LoVo (cell line): Measurements from ENCODE around the gene RAB42.
"Not testable (repeated sequence)": the region's sequence is repeated elsewhere in the genome, so short reads cannot be mapped to it uniquely, and the experiment has no call there.

Source experiments
- DNase-seq: peaks from one replicate; pipeline ENCODE4 v3.0.0-alpha.2; 2016; ENCODE audit warnings: low spot score

Gene RAB42

DNA sequence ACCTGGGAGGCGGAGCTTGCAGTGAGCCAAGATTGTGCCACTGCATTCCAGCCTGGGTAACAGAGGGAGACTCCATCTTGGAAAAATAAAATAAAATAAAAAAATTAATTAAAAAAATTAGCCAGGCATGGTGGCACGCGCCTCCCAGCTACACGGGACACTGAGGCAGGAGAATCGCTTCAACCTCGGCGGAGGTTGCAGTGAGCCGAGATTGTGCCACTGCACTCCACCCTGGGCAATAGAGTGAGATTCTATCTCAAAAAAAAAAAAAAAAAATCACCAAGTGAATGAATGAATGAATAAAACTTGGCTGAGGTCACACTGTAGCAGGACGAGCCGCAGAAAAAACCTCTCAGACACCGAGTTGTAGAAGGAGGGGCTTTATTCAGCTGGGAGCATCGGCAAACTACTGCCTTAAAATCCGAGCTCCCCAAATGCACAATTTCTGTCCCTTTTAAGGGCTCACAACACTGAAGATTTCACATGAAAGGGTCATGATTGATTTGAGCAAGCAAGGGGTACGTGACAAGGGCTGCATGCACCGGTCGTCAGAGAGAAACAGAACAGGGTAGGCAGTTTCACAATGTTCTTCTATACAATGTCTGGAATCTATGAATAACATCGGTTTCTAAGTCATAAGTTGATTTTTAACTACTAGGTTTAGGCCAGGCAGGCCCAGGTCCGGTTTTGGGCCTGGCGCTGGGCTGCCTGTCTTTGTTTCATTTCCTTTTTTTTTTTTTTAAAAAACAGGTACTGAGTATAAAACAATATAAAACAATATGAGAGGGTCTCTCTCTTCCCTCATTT lies 5.3 kb upstream of the RAB42 start:
- not testable (repeated sequence) for DNase-seq

DNA sequence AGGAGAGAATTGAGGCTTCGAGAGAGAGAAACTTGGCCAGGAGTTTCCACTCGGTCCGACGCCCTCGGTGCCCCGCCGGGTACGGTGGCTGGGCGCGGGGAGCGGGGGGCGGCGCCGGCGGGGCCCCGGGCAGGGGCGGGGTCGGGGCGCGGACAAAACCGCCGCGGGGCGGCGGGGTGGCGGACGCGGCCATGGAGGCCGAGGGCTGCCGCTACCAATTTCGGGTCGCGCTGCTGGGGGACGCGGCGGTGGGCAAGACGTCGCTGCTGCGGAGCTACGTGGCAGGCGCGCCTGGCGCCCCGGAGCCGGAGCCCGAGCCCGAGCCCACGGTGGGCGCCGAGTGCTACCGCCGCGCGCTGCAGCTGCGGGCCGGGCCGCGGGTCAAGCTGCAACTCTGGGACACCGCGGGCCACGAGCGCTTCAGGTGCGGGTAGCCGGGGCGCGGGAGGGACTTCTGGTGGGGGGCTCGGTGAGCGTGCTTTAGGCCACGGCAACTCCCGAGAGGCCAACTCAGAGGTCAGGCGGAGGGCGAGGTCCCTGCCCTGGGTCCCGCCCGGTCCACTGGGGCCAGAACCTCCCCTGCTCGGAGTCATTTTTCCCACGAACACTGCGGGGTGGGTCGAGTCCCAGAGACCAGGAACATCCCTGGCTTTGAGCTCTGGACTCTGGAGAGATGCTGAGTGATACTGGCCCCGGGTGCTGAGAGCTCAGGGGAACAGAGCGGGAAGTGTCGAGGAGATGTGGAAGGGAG lies 431 bp downstream of the RAB42 start:
- no peak for DNase-seq

DNA sequence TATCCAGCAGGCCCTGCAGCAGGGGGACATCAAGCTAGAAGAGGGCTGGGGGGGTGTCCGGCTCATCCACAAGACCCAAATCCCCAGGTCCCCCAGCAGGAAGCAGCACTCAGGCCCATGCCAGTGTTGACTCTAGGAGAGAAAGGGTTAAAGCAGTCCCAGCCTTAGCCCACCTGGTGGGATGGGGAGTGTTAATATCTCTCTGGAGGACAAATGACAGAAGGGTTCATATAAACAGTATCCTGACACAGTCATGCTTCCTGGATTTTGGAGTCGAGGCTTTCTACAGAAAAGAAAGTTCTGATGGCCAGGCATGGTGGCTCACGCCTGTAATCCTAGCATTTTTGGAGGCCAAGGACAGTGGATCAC lies 1.9 kb downstream of the RAB42 start:
- not testable (repeated sequence) for DNase-seq

DNA sequence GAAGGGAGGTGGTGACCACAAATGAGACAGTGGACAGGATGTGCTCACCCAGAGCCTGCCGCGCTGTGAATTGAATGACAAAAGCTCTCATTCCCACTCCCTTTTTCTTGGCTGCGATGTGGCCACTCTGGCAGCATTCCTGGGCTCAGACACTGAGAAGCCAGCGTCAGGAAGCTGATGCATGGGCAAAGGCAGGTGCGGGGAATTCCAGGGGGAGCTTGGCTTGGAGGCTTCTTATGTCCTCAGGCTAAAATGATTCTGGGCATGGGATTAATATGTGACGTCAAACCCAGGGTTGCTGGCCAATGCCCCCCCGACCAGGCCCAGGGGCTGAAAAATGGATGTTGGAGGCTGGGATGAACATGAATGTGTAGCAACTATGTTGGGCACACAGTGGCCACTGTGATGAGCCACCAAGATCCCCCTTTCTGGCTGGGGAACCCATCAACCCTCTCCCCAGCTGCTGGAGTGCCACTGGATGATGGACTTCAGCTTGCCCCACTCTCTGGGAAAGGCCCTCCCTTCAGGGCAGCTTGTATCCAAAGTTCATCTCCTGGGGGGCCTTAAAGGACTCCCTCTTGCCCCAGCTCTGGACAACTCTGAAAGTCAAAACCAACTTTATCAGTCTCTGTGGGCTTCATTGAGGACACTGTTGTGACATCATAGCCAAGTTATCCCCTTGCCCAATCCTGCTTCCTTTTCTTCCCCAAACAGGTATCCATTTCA lies 2.8 kb downstream of the RAB42 start:
- DNase-seq, result not testable (repeated sequence)

DNA sequence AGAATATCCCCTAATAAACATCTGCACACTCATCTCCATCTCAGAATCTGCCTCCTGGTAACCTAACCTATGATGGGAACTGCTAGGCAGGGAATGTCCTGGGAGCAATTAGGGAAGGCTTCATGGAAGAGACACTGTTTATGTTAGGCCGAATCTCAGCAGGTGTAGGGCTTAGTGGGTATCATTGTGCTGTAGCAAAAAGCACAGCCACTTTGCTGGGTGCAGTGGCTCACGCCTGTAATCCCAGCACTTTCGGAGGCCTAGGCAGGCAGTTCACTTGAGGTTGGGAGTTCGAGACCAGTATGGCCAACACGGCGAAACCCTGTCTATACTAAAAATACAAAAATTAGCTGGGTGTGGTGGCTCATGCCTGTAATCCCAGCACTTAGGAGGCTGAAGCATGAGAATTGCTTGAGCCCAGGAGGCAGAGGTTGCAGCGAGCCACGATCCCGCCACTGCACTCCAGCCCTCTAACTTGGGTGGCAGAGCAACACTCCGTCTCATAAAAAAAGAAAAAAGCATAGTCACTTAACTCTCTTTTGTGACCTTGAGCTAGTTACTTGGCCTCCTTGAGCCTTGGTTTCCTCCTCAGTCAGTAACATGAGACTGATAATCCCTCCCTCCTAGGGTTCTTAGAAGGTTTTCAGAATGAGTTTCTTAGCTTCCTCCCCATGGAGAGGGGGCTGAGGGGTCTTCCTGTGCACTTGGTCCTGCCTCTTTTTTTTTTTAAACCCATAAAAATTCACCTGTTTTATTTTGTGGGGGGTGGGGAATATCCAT lies 3.5 kb downstream of the RAB42 start:
- DNase-seq, result no peak

DNA sequence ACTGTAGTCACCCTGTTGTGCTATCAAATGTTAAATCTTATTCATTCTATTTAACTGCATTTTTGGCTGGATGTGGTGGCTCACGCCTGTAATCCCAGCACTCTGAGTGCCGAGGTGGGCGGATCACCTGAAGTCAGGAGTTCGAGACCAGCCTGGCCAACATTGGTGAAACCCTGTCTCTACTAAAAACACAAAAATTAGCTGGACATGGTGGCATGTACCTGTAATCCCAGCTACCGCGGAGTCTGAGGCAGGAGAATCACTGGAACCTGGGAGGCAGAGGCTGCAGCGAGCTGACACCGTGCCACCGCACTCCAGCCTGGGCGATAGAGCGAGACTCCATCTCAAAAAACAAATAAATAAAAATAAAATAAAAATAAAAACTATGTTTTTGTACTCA lies 4.2 kb downstream of the RAB42 start:
- not testable (repeated sequence) for DNase-seq

DNA sequence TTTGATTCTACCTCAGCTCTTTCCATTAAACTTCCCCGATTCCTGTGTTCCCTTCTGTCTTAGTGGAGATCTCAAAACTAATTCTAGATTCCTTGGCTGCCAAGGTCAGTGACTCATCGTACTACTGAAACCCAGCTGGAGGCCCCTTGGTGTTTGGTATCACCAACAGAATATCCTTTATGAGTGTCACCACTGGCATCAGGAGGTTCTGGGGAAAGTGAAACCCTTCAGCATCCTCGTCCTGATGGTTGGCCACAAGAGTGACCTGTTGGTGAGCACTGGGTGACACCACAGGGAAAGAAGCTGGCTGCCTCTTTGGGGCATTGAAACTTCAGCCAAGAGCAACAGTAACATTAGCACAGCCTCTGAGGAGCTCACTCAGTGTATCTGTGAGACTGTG lies 9.6 kb downstream of the RAB42 start:
- DNase-seq, result peak; percentile 41

DNA sequence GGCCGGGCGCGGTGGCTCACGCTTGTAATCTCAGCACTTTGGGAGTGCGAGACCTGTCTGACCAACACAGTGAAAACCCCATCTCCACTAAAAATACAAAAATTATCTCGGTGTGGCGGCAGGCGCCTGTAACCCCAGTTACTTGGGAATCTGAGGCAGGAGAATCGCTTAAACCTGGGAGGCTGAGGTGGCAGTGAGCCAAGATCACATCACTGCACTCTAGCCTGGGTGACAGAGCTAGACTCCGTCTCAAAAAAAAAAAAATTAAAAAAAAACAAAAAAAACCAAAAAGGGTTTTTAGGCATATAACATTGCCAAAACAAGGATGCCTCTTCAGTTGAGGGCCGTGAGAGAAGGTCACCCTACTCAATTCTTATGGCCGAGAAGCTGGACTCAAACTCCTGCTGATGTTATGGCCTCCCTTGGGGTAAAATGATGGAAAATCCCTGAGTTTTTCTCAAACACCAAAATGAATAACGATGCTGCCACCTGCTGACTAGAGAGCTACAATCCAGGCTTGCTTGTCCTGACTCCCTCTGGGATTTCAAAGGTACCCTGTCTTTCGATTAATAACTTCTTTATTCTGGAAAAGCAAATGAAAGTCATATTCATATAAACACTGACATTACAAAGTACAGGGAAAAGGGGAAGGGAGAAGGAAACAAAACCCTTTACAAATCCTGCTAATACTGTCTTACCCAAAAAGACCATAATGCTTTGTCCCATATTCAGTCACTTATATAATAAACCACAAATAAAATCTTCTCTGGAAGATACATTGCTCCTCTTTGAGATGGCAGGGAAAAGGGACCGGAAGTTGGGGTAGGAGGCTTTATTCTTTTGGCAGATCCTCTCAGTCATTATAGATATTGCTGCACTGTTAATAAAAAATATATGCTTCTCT lies 10.7 kb downstream of the RAB42 start:
- peak; percentile 45 for DNase-seq

DNA sequence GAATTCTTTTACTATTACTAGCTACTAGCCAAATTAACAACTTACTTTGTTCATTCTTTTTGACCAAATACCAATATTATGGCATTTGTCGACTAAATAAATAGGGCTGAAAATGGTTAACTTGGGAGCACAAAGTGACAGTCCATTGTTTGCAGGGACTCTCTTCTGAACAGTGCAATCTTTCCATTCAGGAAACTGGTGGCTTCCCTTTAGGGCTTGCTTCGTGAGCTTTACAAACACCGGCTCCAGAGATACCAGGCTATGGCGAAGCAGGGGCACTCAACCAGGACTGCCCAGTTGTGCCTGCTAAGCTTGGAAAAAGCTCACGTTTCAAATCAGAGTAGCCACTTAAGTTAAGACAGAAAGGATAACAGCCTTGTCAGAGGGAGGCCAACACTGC lies 12.3 kb downstream of the RAB42 start:
- DNase-seq, result no peak

DNA sequence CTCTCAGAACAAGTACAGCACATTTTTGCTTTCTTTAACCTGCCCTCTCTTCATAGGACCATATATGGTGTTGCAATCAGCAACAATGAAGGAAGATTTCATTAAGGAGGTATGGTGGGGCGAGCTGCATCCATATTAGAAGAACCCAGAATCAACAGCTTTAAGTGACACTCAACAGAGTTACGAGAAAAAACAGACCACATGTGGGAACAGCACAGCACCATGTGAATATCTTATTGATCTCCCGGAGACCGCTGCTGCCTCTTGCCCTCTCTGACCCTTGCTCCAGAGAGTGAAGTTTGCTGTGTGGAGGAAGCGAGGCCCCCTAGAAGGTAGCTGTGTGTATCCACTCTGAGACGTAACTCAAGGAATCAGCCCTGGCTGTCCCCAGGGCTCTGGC lies 12.9 kb downstream of the RAB42 start:
- DNase-seq, result no peak

DNA sequence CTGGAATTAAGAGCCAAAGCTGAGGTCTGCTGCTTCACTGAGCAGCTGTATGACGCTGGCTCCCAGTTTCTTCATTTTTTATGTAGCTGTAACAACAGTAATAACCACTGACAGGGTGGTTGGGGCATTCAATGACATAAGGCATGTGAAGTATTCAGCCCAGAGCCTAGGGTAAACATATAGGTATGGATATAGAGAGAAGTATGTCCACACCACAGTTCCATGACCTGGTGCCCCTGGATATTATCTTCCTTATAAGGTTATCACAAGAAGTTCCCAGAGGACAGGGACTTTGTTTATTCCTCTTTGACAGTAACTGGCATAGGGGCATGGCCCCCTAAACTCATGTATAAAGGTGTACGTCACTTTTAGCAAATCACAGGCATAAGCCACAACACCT lies 14.7 kb downstream of the RAB42 start:
- no peak for DNase-seq

DNA sequence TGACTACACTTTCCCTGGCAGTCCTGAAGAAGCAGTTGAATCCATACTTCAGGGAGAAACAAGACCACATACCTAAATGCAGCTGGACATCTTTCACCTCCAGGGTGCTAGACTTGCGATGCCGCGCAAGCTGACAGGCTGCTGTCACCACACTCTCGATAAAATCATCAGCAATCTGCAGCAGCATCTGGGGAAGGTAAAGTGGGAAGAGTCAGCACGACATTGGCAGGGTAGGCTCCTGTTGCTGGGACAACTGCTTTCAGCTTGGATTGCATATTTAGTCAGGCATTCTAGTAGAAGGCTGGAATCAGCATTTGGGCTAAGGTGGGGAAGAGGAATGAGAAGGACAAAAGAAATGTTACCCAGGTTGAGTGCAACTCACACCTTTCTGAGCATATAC lies 21.1 kb downstream of the RAB42 start:
- DNase-seq, result no peak

DNA sequence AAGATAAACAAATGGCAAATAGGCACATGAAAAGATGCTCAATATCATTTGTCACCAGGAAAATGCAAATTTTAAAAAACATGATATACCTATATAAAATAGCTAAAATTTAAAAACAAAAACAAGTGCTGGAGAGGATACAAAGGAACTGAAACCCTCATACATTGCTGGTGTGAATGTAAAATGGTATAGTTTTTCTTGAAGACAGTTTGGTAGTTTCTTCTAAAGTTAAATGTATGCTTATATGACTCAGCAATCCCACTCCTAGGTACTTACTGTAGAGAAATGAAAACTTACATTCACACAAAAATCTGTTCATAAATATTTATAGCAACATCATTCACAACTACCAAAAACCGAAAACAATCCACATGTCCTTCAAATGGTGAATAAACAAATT lies 39.6 kb downstream of the RAB42 start:
- DNase-seq, result no peak

DNA sequence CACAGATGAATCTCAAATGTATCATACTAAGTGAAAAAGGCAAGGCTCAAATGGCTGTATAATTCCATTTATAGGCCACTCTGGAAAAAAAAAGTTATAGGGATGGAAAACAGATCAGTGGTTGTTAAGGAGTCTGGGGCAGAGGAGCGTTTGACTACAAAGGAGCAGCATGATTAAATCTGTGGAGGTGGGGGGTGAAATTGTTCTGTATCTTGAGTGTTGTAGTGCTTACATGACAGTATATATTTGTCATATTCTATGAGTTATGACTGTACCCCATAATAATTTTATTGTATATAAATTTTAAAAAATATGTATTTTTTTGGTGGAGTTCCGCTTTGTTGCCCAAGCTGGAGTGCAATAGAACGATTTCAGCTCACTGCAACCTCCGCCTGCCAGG lies 40.5 kb downstream of the RAB42 start:
- DNase-seq, result no peak

DNA sequence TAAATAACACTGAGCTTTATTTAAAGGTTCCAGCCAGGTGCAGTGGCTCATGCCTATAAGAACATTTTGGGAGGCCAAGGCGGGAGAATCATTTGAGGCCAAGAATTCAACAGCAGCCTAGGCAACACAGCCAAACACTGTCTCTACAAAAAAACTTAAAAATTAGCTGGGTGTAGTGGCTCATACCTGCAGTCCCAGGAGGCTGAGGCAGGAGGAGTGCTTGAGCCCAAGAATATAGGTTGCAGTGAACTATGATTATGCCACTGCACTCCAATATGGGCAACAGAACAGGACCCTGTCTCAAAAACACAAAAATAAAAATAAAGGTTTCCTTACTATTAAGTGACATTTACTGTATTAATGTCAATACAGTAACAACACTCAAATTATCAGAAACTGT lies 48.7 kb downstream of the RAB42 start:
- DNase-seq, result peak; percentile 26

DNA sequence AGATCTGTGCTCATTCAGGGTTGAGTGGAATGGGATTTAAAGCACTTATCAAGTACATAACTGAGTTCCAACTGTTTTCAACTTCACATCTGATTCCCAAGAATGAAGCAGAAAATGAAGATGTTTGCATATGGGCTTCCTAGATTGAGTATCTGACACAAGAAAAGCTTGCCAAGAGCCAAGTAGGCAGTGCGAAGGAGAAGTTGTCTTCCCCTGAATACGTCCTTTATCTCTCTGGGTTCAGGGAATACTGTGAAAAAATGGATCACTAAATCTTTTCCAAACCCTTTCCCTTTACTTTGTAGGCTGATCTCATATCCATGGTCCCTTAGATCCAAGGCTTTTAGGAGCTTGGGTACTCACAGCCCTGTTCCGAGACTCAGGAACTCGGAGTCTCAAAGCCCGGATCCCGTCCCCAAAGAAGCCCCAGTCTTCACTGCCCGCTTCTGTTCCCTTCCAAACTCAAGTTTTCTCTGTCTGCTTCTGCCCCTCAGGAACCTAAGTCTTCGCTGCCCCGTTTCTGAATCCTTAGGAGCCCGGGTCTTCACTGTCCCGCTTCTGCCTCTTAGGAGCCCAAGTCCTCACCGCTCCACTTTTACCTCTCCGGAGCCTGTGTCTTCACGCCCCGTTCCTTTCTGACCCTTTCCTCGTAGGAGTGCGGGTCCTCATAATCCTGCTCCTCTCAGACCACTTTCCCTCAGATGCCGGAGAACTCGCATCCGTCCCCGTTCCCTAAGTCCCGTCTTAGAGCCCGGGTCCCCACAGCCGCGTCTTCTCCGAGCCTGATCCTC lies 50.2 kb downstream of the RAB42 start:
- DNase-seq, result no peak

DNA sequence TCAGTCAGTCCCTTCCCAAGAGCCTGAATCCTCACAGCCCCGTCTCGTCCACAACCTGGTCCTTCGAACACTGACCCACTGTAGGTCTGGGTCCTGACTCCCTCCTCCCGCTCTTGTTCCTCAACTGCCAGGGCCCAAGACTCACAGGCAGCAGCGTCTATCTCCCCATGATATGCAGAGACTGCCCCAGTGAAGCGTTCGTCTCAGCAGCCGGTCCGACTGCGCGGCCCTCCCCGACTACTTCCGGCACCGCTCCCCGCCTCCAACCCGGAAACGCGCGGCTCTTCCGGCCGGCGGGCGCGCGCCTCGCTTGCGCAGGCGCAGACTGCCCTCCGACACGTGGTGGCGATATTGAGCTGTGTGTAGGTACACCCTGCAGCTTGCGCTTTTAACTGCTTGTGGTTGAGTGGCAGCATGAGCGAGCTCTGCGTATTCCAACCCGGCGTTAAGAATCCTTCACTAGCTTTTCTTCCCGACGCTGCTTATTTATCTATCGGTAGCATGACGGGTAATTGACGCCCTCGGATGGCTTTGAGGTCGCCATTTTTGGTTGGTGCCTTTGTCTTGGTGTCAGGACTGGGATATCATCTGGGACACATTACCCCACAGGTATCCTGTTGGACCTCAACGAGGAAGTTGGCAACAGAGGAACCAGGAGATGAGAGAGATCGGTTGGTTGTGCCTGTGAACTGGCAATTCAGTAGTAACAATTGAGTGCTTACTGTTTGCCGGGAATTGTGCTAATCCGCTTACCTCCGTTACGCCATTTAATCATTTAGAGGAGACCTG lies 51.0 kb downstream of the RAB42 start, which contains the start of gene TAF12:
TSS of gene TAF12 (minus strand) at position 221 of the 789 bp plus-strand sequence. CDS start 20,986 bp downstream, outside the sequence.
- DNase-seq, result peak; percentile 96

DNA sequence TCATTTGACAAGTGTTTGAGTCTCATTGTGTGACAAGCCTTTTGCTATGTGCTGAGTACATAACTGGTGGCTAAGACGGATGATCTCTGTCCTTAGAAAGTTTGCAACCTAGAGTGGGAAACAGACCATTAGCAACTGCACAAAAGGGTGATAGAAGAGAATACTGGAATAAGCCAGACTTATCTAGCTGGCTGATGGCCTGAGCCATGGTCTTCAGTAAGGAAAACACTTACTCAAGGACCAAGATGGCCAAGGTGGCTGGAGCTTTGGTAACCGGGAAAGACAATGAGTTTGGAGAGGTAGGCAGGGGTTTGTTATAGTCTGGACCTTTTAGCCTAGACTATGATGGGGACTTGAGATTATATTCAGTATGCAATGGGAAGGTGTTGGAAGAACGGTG lies 52.4 kb downstream of the RAB42 start:
- DNase-seq, result no peak
